HG02623 (cell line): ENCODE results near the gene AGFG2.

ENCODE experiments used
- ATAC-seq: cut with Tn5 transposase; IDR thresholded peaks from one replicate; pipeline ENCODE4 v1.9.1; 2021; ENCODE audit warnings: moderate library complexity; ENCODE audit not compliant: unreplicated experiment

AGFG2 gene

DNA sequence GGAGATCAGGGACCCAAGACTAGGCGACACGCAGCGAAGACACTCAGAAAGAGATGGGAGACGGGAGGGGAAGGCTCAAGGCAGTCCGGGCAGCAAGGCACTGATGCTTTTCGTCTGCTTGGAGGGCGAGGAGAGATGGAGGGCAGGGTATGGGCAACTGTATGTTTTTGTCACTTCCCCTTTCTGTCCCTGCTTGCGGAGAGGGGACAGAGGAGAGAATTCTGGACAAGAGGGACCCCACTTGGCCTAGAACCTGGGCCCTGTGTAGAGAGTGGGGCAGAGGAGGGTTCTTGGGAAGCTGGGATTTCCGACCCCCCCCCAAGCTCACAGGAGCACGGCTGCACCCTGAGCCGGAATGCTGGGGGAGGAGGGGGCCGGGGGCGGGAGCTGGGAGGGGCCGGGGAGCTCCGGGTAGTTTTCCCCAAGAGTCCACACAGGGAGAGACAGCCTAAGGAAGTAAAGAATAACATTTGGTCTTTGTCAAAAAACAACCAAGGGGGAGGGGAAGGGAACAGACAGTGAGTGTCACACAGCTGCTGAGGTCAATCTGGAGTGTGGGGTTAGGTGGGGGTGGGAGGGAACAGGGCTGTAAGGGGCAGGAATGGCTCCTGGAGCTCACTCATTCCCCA, 45.2 kb downstream of the AGFG2 start:
- no peak for ATAC-seq

DNA sequence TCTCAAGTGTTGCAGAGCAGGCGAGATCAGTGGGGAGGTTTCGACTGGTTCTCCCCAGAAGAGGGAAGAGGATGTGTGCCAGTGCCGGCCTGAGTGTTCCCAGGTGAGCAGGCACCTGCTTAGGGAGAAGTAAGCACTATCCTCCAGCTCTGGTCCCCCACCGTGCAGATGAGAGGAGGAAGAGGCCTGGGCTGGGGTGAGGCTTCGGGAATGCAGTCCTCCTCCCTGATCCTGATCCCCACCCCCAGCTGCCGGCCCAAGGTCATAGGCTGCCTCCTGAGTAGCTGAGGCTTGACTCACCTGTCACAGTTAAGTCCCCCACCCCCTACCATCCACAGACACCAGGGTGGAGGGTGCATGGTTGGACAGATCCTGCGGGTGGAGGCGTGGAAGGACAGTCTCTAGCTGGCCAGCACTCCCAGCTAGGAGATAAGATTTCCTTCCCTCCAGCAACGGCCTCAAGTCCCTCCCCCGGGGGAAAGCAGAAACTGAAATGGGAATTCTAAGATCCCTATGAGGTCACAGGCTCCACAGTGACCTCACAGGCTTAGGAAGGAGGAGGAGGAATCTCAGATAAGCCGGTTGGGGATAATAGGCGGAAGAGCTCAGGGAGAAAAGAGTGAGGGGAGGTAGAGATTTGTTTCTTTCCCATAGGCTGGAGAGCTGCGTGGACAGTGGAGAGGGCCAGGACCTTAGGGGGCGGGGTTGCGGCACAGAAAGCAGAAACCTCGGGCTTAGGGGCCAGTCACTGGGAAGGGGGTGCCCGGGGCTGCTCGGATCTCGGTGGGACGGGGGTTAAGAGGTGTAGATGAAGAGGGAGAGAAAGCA, 45.9 kb downstream of the AGFG2 start:
- ATAC-seq, result no peak

DNA sequence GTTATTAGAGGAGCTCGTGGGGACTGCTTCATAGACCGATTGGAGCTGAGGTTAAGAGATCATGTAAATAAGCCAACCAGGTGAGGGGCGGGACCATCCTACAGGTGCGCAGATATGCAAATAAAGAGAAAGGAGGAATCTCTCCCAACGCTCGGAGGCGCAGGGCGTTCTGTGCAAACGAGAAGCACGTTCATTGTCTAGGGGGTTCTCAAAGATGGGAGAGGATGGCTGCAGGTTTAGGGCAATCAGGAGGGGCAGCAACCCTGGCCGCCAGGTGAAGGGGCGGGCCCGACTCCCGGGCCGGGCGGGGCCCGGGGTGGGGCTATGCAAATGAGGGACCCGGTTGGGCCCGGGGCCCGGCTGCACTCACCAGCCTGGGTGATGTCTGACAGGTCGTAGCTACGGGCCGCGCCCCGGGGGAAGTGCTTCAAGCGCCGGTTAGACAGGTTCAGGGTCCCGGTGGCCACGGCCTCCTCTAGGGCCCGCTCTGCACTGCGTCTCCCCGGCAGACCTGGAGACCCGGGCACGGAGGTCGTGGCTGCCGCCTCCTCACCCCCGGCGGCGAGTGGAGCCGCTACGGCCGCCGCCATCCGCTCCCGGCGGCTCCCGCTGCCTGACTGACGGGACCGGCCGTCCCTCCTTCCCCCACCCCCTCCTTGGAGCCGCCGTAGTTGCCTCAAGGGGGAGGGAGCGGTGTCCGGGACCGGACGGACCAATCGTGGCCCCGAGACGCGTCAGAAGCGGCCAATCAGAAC, 46.7 kb downstream of the AGFG2 start, which contains the start of gene LRCH4:
Gene LRCH4 (minus strand): TSS at position 619 of the 755 bp plus-strand sequence. CDS start 29 bp downstream, at position 590.
- peak; percentile 5 for ATAC-seq

DNA sequence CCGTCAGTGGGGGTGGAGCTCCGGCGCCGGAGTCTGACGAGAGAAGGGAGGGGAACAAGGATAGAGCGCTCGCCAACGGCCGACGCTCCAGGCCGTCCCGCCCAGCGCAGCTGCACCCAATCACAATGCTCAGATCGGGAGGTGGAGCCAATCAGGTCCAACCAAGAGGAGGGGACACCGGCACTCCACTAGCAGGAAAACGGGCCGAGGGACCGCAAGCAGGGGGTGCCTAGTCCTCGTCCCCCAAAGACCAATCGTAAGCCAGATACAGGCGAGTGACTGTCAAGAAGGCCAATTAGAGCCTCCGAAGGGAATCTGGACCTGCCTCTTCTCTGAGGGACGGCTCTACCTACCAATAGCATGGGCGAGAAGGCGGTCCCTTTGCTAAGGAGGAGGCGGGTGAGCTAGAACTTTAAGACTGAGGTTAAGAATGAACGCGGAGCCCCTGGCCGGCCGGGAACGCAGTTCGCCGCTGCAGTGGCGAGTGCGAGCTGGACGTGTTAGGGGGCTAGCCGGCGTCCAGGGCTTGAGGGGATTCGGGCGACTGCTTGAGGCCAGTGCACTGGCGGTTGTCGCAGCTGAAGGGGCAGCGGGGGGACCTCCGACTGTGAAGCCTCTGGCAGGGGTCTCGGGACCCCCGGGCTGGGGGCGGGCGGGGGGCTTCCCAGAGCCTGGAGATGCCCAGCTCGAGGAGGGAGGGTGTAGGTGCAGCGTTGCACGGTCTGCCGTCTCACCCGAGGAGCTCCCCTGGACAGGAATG, 47.4 kb downstream of the AGFG2 start, which contains the start of gene FBXO24:
Gene FBXO24 (plus strand): TSS at position 63 of the 760 bp plus-strand sequence. CDS start 298 bp downstream, at position 361.
- ATAC-seq, result peak; percentile 87

DNA sequence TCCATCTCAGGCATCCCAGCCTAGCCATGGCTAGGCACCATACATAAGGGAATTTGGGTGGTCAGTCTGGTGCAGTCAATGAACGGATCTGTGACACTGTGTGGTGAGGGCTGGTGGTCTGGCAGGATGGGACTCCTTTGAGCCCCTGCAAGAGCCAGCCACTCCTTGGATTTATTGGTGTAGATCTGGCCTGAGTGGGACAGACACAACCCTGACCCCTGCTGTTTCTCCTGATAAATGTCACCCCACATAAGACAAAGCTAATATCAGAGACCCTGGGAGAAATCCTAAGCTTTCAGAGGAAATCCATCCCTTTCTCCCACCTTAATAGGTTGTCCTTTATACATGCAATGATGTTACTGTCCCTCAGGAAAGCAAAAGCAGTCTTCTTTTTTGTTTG, 49.4 kb downstream of the AGFG2 start:
- no peak for ATAC-seq

DNA sequence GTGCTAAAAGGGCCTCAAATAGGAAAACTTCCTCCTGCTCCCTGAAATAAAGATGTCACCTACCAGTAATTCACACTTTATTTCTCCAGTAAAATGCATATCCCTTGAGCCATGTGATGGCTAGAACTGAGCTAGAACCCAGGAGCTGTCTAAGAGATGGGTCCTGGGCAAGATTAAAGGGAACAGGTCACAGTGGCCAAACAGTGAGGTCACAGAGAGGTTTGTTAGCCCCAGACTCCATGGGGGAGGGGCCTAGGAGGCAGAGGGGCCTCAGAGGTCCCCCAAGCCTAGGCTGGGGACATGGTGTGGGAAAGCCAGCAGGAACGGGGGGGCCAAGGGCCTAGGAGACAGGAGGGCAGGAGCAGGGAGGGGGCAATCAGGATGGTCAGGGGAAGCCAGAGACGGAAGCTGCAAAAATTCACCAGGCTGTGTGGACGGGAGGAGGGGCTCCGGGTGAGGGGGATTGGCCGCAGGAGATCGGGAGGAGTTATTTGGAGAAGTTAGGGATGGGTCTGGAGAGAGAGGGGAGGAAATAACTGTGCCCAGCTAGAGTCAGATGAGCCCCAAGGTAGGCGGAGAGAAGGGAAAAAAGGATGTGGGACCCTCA, 50.4 kb downstream of the AGFG2 start:
- ATAC-seq, result no peak

DNA sequence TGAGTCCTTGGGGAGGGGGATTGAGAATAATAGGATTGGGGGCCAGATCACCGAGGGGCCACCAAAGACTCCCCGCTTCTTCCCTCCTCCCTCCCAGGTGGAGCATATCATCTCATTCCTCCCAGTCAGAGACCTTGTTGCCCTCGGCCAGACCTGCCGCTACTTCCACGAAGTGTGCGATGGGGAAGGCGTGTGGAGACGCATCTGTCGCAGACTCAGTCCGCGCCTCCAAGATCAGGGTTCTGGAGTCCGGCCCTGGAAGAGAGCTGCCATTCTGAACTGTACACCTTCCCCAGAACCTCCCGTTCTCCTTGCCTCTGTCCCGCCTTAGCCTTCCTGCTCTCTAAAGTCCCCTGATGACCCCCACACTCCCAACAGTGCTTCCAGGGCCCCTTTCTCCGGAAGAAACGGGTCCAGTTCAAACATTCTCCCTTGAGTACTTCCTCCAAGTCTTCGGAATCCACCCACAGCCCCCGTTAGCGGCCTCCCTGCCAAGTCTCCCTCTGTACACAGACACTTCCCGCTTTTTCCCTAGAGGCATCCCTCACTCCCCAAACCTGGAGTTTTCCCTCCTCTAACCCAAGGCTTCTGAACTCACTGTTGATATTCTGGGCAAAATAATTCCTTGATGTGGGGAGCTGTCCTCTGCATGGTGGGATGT, 51.2 kb downstream of the AGFG2 start:
- ATAC-seq, result no peak

DNA sequence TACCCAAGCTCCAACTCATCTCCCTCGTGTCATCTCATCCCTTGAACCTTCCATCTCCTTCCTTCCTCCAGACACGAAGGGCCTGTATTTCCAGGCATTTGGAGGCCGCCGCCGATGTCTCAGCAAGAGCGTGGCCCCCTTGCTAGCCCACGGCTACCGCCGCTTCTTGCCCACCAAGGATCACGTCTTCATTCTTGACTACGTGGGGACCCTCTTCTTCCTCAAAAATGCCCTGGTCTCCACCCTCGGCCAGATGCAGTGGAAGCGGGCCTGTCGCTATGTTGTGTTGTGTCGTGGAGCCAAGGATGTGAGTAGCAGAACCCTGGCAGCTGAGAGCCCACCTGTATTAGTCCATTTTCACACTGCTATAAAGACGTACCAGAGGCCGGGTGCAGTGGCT, 52.6 kb downstream of the AGFG2 start:
- no peak for ATAC-seq

DNA sequence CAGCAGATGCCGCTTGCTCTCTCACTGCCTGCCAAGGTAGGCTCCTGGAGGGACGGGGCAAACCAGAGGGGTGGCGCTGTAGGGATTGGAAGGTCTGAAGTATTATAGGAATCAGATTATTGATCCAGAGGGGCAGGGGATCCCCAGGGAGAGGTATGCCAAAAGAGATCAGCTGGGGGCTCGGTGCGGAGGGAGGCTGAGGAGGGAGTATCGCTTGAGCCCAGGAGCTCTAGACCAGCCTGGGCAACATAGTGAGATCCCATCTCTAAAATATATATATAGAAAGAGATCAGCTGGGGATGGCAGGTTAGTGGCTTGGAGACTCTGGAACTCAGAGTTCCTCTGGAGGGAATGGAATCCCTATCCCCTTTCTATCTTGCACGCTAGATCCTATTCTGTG, 56.2 kb downstream of the AGFG2 start:
- ATAC-seq, result no peak

DNA sequence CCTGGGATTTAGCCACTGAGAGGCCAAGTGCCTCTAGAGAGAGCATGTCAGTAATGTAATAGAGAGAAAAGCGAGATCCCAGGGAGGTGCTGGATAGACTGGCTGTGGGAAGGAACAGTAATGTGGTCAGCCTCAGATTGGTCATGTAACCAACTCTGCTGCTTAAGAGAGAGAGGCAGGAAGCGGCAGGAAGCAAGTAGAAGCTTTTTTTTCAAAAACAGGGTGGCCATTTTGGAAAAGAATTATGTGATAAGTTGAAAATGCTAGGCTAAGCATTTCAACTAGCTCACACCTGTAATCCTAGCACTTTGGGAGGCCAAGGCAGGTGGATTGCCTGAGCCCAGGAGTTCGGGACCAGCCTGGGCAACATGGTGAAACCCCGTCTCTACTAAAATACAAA, 59.4 kb downstream of the AGFG2 start:
- ATAC-seq, result no peak

DNA sequence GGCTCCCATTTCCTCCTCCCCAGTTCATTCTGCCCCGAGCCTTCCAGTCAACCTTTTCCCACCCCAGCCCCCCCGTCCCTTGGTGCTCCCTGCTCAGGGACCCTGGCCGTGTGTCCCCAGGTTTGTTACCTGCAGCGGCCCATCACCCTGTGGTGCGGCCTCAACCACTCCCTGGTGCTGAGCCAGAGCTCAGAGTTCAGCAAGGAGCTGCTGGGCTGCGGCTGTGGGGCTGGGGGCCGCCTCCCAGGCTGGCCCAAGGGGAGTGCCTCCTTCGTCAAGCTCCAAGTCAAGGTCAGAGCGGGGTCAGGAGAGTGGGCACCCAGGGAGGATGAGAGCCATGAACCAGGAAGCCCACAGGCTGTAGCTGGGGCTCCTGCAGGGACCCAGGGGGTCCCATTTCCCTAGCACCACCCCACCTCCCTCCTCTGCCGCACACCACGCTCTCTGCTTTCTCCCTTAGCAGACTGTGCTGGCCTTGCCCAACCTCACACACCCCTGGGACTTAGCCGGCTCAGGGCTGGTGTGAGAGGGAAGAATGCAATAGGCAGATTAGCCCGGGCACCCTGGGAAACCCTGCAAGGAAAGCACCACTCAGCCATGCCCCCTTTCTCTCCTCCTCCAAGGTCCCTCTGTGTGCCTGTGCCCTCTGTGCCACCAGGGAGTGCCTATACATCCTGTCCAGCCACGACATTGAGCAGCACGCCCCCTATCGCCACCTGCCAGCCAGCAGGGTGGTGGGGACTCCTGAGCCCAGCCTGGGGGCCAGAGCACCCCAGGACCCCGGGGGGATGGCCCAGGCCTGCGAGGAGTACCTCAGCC, 61.1 kb downstream of the AGFG2 start:
- ATAC-seq, result no peak

DNA sequence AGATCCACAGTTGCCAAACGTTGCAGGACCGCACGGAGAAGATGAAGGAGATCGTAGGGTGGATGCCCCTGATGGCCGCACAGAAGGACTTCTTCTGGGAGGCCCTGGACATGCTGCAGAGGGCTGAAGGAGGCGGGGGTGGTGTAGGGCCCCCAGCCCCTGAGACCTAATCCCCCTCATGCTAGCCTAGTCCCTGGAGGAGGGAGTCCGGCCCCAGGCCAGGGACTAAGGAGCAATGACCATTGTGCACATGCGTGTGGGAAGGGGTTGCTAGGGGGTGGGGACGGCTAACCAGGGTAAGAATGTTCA, 61.7 kb downstream of the AGFG2 start:
- no peak for ATAC-seq

DNA sequence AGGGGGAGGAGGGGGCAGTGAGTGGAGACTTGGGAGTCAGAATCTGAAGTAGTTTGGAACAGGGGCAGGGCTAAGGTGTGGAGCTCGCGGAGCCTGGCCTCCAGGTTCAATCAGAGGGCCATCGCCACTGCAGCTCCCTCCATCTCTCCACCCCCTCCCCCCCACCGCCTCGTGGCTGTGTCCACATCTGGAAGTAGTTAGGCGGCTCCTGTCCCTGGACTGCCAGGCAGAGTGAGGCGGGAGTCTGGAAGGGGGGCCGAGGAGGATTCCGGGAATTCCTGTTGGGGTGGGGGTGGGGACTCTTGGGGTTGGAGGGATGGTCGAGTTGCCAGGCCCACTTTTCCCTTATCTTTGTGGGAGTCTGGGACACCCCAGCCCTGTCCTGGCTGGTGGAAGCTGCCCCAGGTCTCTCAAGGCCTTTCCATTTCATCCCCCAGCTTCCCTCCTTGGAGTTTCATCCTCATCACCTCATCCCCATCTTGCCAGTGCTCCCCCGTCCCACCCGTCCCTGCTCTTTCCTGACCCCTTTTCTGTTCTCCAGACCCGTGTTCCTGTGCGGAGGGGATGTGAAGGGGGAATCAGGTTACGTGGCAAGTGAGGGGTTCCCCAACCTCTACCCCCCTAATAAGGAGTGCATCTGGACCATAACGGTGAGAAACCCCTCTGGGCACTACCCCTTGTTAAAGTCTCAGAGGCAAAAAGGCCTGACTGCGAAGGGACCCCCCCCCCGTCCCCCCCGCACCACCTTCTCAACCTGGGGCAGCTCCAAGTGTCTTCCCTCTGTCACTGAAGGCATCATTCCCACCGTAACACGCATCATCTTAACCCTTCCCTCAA, 64.1 kb downstream of the AGFG2 start:
- no peak for ATAC-seq

DNA sequence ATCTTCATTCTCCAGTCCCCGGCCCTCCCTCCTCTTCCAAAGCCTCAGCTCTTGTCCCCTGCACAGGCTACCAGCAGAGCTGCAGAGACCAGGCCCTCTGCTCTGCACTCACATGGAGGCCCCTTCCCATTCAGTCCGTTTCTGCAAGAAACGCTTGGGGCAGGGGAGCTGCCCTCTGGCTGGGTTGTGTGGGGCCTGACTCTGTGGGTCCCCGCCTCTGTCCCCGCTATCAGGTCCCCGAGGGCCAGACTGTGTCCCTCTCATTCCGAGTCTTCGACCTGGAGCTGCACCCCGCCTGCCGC, 64.7 kb downstream of the AGFG2 start:
- ATAC-seq, result no peak

DNA sequence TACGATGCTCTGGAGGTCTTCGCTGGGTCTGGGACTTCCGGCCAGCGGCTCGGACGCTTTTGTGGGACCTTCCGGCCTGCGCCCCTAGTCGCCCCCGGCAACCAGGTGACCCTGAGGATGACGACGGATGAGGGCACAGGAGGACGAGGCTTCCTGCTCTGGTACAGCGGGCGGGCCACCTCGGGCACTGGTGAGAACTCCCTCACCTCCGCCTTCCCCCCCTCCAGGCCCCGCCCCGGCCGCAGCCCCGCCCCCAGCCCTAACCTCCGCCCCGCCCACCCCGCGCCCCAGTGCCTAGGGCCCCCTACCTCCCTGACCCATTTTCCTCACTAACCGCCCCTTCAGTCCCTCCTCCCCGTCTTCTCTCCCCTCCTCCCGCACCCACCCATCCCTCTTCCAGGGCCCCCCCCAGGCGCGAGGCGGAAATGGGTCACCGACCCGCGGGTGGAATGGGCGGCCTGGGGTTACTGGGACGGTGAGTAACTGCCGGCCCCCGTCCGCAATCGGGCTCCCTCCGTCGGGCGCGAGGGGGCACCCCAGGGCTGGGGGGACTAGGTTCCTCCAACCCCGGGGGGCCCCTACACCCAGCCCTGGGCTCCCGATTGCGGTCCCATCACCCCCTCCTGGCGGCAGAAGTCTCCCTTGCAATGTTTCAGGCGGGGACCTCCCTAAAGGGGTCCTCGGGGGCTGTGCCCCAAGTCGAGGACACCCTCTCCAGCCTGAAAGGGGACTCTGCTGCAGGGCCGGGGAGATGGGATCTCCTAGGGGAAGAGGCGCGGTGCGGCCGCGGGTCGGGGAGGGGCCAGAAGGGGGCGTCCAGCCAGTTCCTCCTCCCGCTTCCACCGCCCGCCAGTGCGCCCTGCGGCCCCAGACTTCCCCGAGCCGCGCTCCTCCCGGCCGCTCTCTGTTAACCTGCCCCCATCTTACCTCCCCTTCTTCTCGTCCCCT, 65.3 kb downstream of the AGFG2 start:
- ATAC-seq, result peak; percentile 46

DNA sequence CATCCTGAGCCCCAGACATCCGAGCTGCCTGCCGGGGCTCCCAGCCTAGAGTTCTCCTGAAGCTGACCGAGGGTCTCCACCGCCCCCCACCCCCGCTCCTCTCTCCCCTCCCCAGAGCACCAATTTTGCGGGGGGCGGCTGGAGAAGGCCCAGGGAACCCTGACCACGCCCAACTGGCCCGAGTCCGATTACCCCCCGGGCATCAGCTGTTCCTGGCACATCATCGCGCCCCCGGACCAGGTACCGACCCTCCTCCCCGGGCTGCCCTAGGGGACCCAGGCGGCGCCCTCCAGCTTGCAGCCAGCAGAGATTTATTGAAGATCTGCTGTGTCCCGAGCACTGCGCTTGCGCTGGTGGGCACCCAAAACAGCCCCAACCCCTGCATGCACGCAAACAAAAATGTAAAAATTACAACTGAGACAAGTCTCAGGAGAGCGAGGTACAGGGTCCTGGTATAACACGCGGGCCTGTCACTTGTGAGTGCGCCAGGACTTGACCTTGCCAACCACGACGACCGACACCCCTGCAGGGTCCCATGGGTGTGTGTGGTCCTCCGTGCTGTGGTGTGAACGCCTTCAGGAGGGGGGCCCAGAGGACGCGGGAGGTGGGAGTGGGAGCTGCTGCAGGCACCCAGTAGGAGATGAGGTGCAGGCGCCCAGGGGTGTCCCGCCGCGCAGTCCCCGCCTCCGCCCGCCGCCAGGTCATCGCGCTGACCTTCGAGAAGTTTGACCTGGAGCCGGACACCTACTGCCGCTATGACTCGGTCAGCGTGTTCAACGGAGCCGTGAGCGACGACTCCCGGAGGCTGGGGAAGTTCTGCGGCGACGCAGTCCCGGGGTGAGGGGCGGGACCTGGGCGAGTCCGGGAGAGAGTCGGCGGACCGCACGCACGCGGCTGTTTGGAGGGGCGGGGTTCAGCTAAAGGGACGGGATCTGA, 66.2 kb downstream of the AGFG2 start:
- ATAC-seq, result no peak
